Right hindlimb (tissue), 1 donor: ENCODE results near the gene EEFSEC.

Source experiments
- DNase-seq: peaks from one replicate; pipeline ENCODE4 v3.0.0-alpha.2; 2018

Gene EEFSEC

DNA sequence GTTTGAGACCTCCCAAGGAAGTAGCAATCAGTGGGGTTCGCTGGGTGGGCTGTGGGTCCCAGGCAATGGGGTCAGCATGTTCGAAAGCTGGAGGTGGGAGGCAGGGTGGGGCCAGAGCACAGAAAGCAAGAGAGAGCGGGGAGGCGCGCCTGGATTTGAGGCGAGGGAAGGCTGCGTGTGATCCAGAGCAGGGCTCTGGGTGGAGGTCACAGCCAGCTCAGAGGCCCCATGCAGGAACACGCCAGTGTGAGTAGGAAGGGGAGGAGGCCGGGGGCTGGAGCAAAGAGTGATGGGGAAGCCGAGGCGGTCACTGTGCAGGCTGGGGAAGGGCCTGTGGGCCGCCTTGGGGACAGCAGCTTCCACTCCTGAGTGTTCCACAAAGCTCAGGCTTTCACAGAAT lies 304.7 kb downstream of the EEFSEC start:
- DNase-seq = no peak
